HEK293T (cell line): ENCODE data around the gene IL1RL2.

Source experiments
- CTBP1 ChIP-seq: fragments of 450-650 bp; IDR thresholded peaks from 2 replicates; pipeline ENCODE4 v1.6.1; 2016; ENCODE audit warnings: borderline replicate concordance
- ELF4 ChIP-seq: fragments of 450-650 bp; IDR thresholded peaks from 2 replicates; pipeline ENCODE4 v1.6.1; 2017; ENCODE audit warnings: antibody characterized with exemption
- FOXK2 ChIP-seq: fragments of 450-650 bp; IDR thresholded peaks from 2 replicates; pipeline ENCODE4 v1.6.1; 2016; ENCODE audit warnings: mild to moderate bottlenecking
- FOXM1 ChIP-seq: fragments of 450-650 bp; IDR thresholded peaks from 2 replicates; pipeline ENCODE4 v1.6.1; 2017; ENCODE audit warnings: mild to moderate bottlenecking, borderline replicate concordance
- HDGF ChIP-seq: fragments of 450-650 bp; IDR thresholded peaks from 2 replicates; pipeline ENCODE4 v1.6.1; 2017; ENCODE audit warnings: antibody characterized with exemption, borderline replicate concordance
- LEF1 ChIP-seq: fragments of 450-650 bp; IDR thresholded peaks from 2 replicates; pipeline ENCODE4 v1.6.1; 2017; ENCODE audit warnings: mild to moderate bottlenecking, borderline replicate concordance
- SUZ12 ChIP-seq: fragments of 450-650 bp; IDR thresholded peaks from 2 replicates; pipeline ENCODE4 v1.6.1; 2016; ENCODE audit warnings: mild to moderate bottlenecking
- TARDBP ChIP-seq: fragments of 450-650 bp; IDR thresholded peaks from 2 replicates; pipeline ENCODE4 v1.6.1; 2016

DNA sequence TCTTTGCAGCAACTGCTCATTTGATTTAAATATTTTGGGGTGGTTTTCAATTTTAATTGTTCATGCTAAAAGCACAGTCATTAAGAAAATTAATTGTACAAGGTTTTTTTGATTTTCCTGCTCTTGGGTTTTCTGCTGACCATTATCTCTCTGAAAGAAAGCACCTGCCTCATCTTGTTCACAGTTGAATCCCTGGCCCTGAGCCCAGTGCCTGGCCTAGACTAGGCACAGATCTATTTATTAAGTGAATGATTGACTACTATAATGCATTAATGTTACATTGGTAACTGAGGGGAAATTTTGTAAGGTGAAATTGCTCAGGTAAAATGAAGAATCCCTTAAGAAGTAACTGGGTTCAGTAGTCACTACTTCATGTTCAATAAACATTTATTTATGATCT, 22.0 kb downstream of the IL1RL2 start:
- no peak for TF ChIP-seq CTBP1
- no peak for TF ChIP-seq SUZ12
- no peak for TF ChIP-seq TARDBP
- TF ChIP-seq HDGF, result no peak
- TF ChIP-seq LEF1, result no peak
- no peak for TF ChIP-seq FOXM1
- TF ChIP-seq FOXK2, result no peak
- TF ChIP-seq ELF4, result no peak
